ENCODE results near the gene IFT88. TPM values are rescaled to one million over a fixed set of nuclear protein-coding genes. Genes with fewer than 3 reads are reported as not detected.
"Not testable (repeated sequence)": the region's sequence is repeated elsewhere in the genome, so short reads cannot be mapped to it uniquely, and the experiment has no call there.

Gene IFT88
- total RNA-seq, 1 experiment from 2014 or later: 10.8 TPM

GRCh38 chr13:20673715-20674114 lies 106.8 kb downstream of the IFT88 start:
- Histone ChIP-seq H3K27me3 (ENCODE audit: low read length) (no peaks in the 10 kb centered on the region), H3K36me3 (ENCODE audit: insufficient read depth, low read length) (no peaks in the 10 kb centered on the region), H3K4me1 (ENCODE audit: low read length) (no peaks in the 10 kb centered on the region), H3K9me2 (replicated peaks; ENCODE audit: insufficient read depth, low read length) (no peaks in the 10 kb centered on the region), H3K4me3 (ENCODE audit: low read length) (no peak overlapping the region), H3K9ac (ENCODE audit: low read length) (no peak overlapping the region), H4K20me1 (ENCODE audit: insufficient read depth, low read depth, low read length) (no peaks in the 10 kb centered on the region), H3K27ac (ENCODE audit: low read length) (no peak overlapping the region), H2AFZ (ENCODE audit: low read length) (no peak overlapping the region), H3K79me2 (ENCODE audit: low read length) (no peaks in the 10 kb centered on the region), H3K4me2 (ENCODE audit: low read depth, low read length, poor library complexity, severe bottlenecking) (no peak overlapping the region), H3K9me3 (ENCODE audit: low read length) (no peaks in the 10 kb centered on the region)
- DNase-seq: no peak

DNA sequence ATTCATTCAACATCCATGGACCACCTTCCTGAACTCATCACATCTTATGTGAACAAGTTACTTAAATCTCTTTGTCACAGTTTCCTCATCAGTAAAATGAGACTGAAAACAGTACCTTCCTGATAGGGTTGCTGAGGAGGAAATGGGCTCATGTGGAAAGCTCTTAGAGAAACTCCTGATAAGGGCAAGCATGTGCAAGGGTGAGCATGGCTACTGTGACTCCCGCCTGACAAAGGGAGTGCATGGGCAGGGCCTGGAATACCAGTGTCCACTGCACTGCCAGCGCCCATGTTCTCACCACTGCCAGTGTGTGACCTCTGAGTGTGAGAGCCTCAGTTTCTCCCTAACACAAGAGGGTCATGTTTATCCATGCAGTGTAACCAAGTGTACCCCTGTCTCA lies 109.3 kb downstream of the IFT88 start:
- Histone ChIP-seq H3K36me3 (ENCODE audit: insufficient read depth, low read length) (no peaks in the 10 kb centered on the region), H3K79me2 (ENCODE audit: low read length) (no peaks in the 10 kb centered on the region), H4K20me1 (ENCODE audit: insufficient read depth, low read depth, low read length) (no peaks in the 10 kb centered on the region), H3K4me3 (ENCODE audit: low read length) (no peak overlapping the region), H3K9me3 (ENCODE audit: low read length) (no peaks in the 10 kb centered on the region), H3K9me2 (replicated peaks; ENCODE audit: insufficient read depth, low read length) (no peaks in the 10 kb centered on the region), H2AFZ (ENCODE audit: low read length) (no peak overlapping the region), H3K4me1 (ENCODE audit: low read length) (no peaks in the 10 kb centered on the region), H3K27me3 (ENCODE audit: low read length) (no peaks in the 10 kb centered on the region), H3K4me2 (ENCODE audit: low read depth, low read length, poor library complexity, severe bottlenecking) (no peak overlapping the region), H3K9ac (ENCODE audit: low read length) (no peak overlapping the region), H3K27ac (ENCODE audit: low read length) (no peak overlapping the region)
- DNase-seq: no peak

- not testable (repeated sequence) for H3K4me2 ChIP-seq (ENCODE audit: low read depth, low read length, poor library complexity, severe bottlenecking); H3K9ac ChIP-seq (ENCODE audit: low read length); H3K27ac ChIP-seq (ENCODE audit: low read length); H3K4me1 ChIP-seq (ENCODE audit: low read length); H3K79me2 ChIP-seq (ENCODE audit: low read length); H4K20me1 ChIP-seq (ENCODE audit: insufficient read depth, low read depth, low read length); H2AFZ ChIP-seq (ENCODE audit: low read length); DNase-seq; H3K36me3 ChIP-seq (ENCODE audit: insufficient read depth, low read length); H3K9me2 ChIP-seq (replicated peaks; ENCODE audit: insufficient read depth, low read length); H3K9me3 ChIP-seq (ENCODE audit: low read length); H3K4me3 ChIP-seq (ENCODE audit: low read length); H3K27me3 ChIP-seq (ENCODE audit: low read length)
Observed at GRCh38 chr13:20678606-20679005, 111.6 kb downstream of the IFT88 start.

- Histone ChIP-seq H3K27me3 (ENCODE audit: low read length) (no peaks in the 10 kb centered on the region), H3K9me3 (ENCODE audit: low read length) (no peaks in the 10 kb centered on the region), H3K9ac (ENCODE audit: low read length) (no peak overlapping the region), H2AFZ (ENCODE audit: low read length) (no peak overlapping the region), H3K9me2 (replicated peaks; ENCODE audit: insufficient read depth, low read length) (no peaks in the 10 kb centered on the region), H3K4me1 (ENCODE audit: low read length) (no peaks in the 10 kb centered on the region), H3K4me2 (ENCODE audit: low read depth, low read length, poor library complexity, severe bottlenecking) (no peak overlapping the region), H4K20me1 (ENCODE audit: insufficient read depth, low read depth, low read length) (no peaks in the 10 kb centered on the region), H3K36me3 (ENCODE audit: insufficient read depth, low read length) (no peaks in the 10 kb centered on the region), H3K27ac (ENCODE audit: low read length) (no peak overlapping the region), H3K79me2 (ENCODE audit: low read length) (no peaks in the 10 kb centered on the region), H3K4me3 (ENCODE audit: low read length) (no peak overlapping the region)
- no peak for DNase-seq
Observed at GRCh38 chr13:20679879-20680278, 112.9 kb downstream of the IFT88 start.

- no peak for DNase-seq
- Histone ChIP-seq H2AFZ (ENCODE audit: low read length) (no peak overlapping the region), H3K36me3 (ENCODE audit: insufficient read depth, low read length) (no peaks in the 10 kb centered on the region), H3K27ac (ENCODE audit: low read length) (no peak overlapping the region), H4K20me1 (ENCODE audit: insufficient read depth, low read depth, low read length) (no peaks in the 10 kb centered on the region), H3K9me2 (replicated peaks; ENCODE audit: insufficient read depth, low read length) (no peaks in the 10 kb centered on the region), H3K4me2 (ENCODE audit: low read depth, low read length, poor library complexity, severe bottlenecking) (no peak overlapping the region), H3K4me1 (ENCODE audit: low read length) (no peaks in the 10 kb centered on the region), H3K27me3 (ENCODE audit: low read length) (no peaks in the 10 kb centered on the region), H3K9me3 (ENCODE audit: low read length) (no peaks in the 10 kb centered on the region), H3K4me3 (ENCODE audit: low read length) (no peak overlapping the region), H3K9ac (ENCODE audit: low read length) (no peak overlapping the region), H3K79me2 (ENCODE audit: low read length) (no peaks in the 10 kb centered on the region)
Observed at GRCh38 chr13:20680416-20681080, 113.6 kb downstream of the IFT88 start.

- H3K27ac ChIP-seq (ENCODE audit: low read length); H3K27me3 ChIP-seq (ENCODE audit: low read length); H3K4me3 ChIP-seq (ENCODE audit: low read length); H3K9ac ChIP-seq (ENCODE audit: low read length); H2AFZ ChIP-seq (ENCODE audit: low read length); H3K36me3 ChIP-seq (ENCODE audit: insufficient read depth, low read length); DNase-seq; H4K20me1 ChIP-seq (ENCODE audit: insufficient read depth, low read depth, low read length); H3K79me2 ChIP-seq (ENCODE audit: low read length); H3K4me1 ChIP-seq (ENCODE audit: low read length); H3K9me3 ChIP-seq (ENCODE audit: low read length); H3K9me2 ChIP-seq (replicated peaks; ENCODE audit: insufficient read depth, low read length); H3K4me2 ChIP-seq (ENCODE audit: low read depth, low read length, poor library complexity, severe bottlenecking): not testable (repeated sequence)
Observed at GRCh38 chr13:20681481-20681880, 114.5 kb downstream of the IFT88 start.

DNA sequence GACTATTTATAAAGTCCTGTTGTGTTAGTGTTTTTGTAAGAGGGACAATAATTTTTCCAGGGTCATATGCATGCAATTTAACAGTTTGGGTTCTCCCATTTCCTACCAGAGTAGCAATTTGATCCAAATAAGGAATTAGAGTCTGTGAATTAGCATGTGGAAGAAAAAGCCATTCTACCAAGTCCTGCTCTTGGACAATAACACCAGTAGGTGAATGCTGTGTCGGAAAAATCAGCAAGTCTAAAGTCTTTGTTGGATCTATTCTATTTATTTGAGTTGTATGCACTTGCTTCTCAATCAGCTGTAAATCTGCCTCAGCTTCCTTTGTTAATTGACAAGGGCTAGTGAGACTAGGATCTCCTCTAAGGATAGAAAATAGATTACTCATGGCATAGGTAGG lies 115.1 kb downstream of the IFT88 start:
- Histone ChIP-seq H3K36me3 (ENCODE audit: insufficient read depth, low read length) (no peaks in the 10 kb centered on the region), H3K9me3 (ENCODE audit: low read length) (no peaks in the 10 kb centered on the region), H3K27ac (ENCODE audit: low read length) (no peak overlapping the region), H3K9ac (ENCODE audit: low read length) (no peak overlapping the region), H3K4me3 (ENCODE audit: low read length) (no peak overlapping the region), H3K9me2 (replicated peaks; ENCODE audit: insufficient read depth, low read length) (no peaks in the 10 kb centered on the region), H3K27me3 (ENCODE audit: low read length) (no peaks in the 10 kb centered on the region), H4K20me1 (ENCODE audit: insufficient read depth, low read depth, low read length) (no peaks in the 10 kb centered on the region), H3K4me2 (ENCODE audit: low read depth, low read length, poor library complexity, severe bottlenecking) (no peak overlapping the region), H2AFZ (ENCODE audit: low read length) (no peak overlapping the region), H3K79me2 (ENCODE audit: low read length) (no peaks in the 10 kb centered on the region), H3K4me1 (ENCODE audit: low read length) (no peaks in the 10 kb centered on the region)
- DNase-seq: no peak

- no peaks in the 10 kb centered on the region for H3K36me3 ChIP-seq (ENCODE audit: insufficient read depth, low read length)
- no peaks in the 10 kb centered on the region for H3K79me2 ChIP-seq (ENCODE audit: low read length)
- no peak overlapping the region for H3K4me2 ChIP-seq (ENCODE audit: low read depth, low read length, poor library complexity, severe bottlenecking)
- DNase-seq: no peak
- no peaks in the 10 kb centered on the region for H3K9me3 ChIP-seq (ENCODE audit: low read length)
- H3K9ac ChIP-seq (ENCODE audit: low read length): no peak overlapping the region
- no peak overlapping the region for H2AFZ ChIP-seq (ENCODE audit: low read length)
- H3K4me3 ChIP-seq (ENCODE audit: low read length): no peak overlapping the region
- no peak overlapping the region for H3K27ac ChIP-seq (ENCODE audit: low read length)
- H3K4me1 ChIP-seq (ENCODE audit: low read length): no peaks in the 10 kb centered on the region
- no peaks in the 10 kb centered on the region for H3K9me2 ChIP-seq (replicated peaks; ENCODE audit: insufficient read depth, low read length)
- no peaks in the 10 kb centered on the region for H4K20me1 ChIP-seq (ENCODE audit: insufficient read depth, low read depth, low read length)
- H3K27me3 ChIP-seq (ENCODE audit: low read length): no peaks in the 10 kb centered on the region
Observed at GRCh38 chr13:20684041-20684440, 117.1 kb downstream of the IFT88 start.

GRCh38 chr13:20684546-20684945 lies 117.6 kb downstream of the IFT88 start:
- Histone ChIP-seq H3K36me3 (ENCODE audit: insufficient read depth, low read length) (no peaks in the 10 kb centered on the region), H3K9me2 (replicated peaks; ENCODE audit: insufficient read depth, low read length) (no peaks in the 10 kb centered on the region), H3K27me3 (ENCODE audit: low read length) (no peaks in the 10 kb centered on the region), H3K79me2 (ENCODE audit: low read length) (no peaks in the 10 kb centered on the region), H3K4me1 (ENCODE audit: low read length) (no peaks in the 10 kb centered on the region), H2AFZ (ENCODE audit: low read length) (no peak overlapping the region), H3K9ac (ENCODE audit: low read length) (no peak overlapping the region), H4K20me1 (ENCODE audit: insufficient read depth, low read depth, low read length) (no peaks in the 10 kb centered on the region), H3K4me2 (ENCODE audit: low read depth, low read length, poor library complexity, severe bottlenecking) (no peak overlapping the region), H3K27ac (ENCODE audit: low read length) (no peak overlapping the region), H3K9me3 (ENCODE audit: low read length) (no peaks in the 10 kb centered on the region), H3K4me3 (ENCODE audit: low read length) (no peak overlapping the region)
- no peak for DNase-seq

All from Karpas-422 (cell line).